Activated CD8-positive, alpha-beta memory T cell treated with anti-CD3 and anti-CD28 coated beads, Interleukin-2, amount 50 U/mL, for 24 hours (primary cell): ENCODE results near the gene MAST4.
"Not testable (repeated sequence)": the region's sequence is repeated elsewhere in the genome, so short reads cannot be mapped to it uniquely, and the experiment has no call there.

Source experiments
- DNase-seq: peaks from one replicate; pipeline ENCODE4 v3.0.0-alpha.2; 2020; ENCODE audit errors: extremely low read depth

The MAST4 gene

DNA sequence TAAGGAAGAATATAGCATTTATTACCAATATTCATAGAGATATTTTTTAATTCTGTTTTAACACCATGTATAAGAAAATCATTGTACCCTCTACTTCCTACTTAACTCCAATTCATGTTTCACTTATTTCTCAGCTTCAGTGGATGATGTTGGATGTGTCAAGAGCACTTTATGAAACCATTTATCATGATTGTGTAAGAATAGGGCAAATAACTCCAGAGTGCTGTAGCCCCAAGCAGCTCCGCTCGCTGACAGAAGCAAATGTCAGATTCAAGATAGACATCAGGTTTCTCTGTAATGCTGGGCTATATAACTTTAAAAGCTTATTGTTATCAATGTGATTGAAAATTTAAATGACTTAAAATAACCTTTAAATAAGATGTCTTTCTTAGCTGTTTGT is 50.4 kb downstream of the MAST4 start:
- no peak for DNase-seq

DNA sequence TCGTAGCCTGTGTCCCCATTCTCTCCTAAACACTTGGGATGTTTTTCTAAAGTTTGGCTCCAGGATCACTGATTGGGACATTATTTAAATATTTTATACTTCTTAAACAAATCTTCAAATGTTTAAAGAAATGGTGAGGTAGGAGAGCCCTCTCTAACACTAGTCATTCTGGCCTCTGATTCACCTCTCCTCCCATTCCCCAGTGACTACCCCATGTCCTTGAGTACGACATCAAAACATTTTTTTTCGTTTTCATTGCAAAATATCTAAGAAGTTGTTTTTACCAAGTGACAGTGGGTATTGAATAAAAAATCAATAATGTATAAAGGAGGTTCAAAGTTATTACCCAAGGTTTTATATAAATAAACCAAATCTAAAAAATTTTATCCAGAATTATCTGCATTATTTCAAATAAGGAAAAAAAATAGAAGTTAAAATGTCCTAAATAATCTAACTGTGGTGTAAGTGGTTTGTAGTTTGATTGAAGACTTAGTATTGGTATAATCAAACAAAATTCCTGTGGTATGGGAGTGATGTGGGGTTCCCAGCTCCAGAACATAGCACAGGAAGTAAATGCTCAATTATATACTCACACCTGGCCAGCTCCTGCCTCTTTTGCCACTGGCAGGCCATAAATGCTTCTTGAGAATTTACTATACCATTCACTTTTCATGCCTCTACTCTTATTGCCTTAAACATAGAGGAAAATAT is 51.1 kb downstream of the MAST4 start:
- DNase-seq, result no peak

DNA sequence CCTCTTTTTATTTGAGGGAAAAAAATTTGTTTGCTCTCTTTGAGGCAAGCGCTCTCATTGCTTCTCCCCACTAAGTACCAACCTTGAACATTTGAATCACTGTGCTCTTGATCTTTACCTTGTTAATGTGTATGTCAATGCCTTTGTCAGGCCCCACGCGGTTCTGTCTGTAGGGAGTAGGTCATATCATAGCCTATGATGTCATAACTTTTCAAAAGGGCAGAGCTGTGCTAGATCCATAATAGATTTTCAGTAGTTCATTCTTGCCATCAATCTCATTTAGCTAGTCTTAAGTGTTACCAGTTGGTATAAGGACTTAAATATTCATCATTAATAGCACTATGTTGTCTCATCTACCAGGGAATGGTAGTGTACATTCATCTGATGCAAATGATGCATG is 56.6 kb downstream of the MAST4 start:
- DNase-seq, result no peak

DNA sequence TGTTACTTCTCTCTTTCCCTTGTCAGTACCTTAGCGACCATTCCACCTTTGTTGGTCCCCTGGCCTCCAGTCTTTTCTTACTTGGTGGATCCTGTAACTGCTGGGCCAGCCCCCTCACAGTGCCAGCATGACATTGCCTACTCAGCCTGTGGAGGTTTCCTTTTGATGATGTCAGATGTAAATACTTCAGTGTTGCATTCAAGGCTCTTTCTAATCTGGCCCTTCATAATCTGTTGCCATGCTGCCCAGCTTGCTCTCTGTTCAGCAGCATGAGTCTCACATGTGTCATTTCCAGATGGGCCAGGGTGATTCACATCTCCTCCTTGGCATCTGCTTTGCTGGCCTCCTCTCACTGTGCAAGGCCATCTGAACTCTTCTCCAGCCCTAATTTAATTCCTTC is 57.1 kb downstream of the MAST4 start:
- DNase-seq, result no peak

DNA sequence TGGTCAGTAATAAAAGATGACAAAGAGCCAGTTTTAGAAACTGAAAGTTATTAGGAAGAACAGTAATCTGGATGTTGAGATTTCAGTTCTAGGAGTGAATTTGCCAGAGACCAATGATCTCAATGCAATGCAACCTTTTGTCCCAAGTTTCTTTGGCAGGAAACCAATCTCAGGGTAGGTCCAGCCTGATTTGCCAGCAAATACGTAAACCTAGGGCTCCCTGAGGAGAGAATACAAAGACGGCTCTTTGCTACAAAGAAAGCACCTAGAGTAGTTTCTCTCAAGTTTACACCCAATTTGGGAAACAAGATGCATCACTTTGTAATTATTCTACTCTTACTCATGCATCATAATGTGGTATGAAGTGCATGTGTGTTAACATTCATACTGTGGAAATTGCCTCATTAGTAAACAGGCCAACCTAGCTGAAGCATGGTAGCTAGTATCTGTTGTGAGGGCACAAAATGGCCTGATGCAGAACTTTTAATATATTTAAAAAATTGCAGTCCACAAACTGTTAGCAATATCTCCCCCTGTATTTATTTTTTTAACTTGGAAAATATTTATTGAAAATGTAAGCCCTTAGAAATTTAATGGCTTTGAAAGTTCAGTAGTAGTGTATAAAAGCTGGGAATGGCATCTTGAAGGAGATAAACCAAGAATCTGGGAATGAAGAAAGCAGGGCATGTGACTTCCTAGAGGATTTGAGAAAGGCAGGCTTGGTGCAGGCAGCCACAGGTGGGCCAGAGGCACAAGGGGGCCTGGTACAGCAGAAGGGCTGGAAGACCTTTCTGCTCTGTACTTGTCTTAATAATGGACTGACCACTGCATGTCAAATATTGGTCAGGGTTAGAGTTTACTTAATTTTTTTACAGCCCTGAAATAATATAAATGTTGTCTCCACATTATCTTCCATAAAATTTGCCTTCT is 59.5 kb downstream of the MAST4 start:
- DNase-seq, result no peak

DNA sequence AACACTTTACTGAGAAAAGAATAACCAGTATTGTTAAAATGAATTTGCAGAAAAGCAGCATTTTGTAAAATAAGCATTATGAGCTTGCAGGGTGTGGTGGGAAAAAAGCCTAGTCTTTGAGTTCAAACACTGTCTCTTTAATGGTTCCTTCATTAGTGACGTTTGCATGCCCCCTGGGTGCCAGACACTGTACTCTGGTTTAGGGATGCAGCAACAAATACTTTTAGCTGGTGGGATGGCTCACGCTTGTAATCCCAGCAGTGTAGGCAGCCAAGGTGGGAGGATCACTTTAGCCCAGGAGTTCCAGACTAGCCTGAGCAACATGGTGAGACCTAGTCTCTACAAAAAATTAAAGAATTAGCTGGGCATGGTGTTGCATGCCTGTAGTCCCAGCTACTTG is 62.3 kb downstream of the MAST4 start:
- no peak for DNase-seq

DNA sequence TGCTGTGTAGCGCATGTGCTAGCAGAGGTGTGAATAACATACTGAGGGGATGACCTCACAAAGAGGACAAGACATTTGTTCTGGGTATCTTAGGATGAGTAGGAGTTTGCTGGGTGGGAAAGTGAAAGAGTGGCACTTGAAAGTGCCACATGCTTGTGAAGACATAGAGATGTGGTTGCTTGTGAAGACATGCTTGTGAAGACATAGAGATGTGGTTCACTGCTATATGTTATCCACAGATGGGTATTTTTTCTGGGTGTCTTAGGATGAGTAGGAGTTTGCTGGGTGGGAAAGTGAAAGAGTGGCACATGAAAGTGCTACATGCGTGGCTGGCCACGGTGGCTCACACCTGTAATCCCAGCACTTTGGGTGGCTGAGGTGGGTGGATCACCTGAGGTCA is 63.6 kb downstream of the MAST4 start:
- DNase-seq, result no peak

DNA sequence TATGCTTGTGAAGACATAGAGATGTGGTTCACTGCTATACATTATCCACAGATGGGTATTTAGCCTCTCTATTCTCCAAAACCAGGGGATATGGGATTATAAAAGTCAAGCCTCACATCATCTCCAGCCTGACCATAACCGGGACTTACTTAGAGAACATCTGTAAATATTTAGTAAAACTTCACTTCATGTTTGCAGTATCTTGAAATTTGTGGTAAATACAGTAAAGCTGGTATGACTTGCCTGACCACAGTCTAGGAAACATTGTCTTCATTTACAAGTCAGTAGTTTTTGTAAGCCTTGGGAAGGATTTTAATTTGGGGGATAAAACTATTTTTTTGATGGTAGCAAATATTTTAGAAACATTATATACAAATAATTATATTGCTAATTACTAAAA is 64.2 kb downstream of the MAST4 start:
- DNase-seq, result no peak

DNA sequence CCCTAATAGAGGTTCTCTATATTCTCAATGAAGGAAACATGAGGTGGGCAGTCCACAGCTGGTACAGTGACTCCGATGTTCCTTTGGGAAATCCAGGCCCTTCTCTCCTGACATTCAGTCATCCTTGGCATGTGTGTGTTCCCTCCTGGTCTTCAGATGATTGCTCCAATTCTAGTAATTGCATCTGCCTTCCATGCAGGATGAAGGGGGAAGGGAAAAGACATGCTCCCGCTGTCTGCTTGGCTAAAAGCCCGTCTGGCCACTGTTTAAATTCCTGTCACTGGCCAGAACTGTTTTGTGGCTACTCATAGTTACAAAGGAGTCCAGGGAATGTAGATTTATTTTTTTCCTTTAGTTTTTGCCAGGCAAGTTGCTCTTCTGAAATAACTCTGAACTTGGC is 65.0 kb downstream of the MAST4 start:
- no peak for DNase-seq

DNA sequence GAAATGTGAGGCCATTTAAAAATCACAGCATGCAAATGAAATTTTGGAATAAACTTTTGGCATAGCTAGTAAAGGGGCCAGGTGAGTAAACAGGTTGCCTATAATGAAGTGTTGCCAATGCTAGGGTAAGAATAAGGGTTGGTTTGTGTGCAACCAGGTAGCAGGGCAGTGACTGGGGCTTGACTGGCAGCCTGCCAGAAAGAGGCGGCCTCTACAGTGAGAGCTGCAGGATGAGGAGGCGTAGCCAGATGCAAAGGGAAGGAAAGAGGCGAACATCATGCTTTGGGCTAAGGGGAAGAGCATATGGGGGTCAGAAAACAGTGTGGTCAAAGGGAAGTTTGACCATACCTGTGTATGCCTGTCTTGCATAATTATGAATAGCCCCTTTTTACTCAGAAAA is 70.6 kb downstream of the MAST4 start:
- no peak for DNase-seq

DNA sequence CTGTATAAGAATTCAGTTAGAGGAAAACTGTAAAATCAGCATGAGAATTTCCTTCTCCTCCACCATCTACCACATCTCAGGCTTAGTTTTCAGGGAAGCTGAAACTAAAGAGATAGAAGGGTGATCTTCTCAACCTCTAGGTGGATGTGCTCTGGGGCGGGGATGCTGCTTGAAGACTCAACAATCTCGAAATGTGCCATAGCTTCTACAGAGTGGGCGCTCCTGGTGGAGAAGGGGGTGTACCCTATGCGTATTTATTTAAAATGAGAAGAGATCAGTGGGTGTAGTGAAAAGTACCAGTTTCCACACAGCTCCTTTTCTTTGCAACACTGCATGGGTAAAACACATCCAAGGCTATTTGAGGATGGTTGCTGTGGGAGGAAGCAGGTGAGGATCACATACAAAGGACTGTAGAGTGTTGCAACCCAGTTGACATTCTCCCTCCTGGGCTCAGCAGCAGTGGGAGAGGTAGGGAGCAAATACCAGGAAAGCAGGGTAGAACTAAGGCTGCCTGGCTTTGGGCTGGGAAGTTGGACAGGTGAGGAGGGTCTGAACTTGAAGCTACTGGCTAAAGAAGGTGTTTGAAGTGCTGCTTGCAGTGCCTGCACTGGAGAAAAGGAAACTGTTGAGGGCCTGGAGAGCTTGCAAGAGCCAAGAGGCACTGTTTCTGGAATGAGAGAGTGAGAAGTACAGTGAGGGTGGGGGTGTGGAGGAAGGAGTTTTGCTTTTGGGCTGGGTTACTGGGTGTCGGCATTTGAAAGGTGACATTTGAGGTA is 73.1 kb downstream of the MAST4 start:
- no peak for DNase-seq

DNA sequence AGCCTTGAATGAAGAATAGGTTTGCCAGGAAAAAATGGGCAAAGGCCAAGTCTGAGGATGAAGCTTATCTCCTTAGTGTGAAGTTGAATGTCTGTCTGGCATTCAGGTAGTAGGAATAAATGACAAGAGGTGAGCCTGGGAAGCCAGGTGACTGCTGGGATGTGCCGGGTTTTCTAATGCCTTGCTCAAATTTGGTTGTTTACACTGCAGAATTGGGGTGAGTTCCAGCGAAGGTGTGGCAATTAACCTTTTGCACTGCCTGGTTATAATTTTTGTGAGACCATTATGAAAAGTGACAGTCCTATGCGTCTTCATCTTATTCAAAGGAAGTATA is 73.6 kb downstream of the MAST4 start:
- DNase-seq, result no peak

DNA sequence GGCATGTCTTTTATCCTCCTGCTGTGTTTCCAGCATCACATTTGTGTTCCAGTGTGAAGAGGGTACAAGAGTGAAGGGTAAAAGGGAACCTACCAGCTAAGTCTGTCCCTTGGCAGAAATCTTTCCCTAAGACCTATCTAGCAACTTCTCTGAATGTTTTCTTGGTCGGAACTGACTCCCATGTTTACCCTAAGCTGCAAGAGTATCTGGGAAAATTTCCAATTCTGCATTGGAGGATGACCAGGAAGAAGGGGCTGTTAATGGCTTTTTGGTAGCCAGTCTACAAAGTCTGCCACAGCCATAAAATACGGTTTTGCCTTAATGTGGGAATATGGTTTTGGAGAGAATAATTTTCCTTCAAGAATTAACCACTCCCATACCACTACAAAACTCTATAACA is 75.1 kb downstream of the MAST4 start:
- no peak for DNase-seq

DNA sequence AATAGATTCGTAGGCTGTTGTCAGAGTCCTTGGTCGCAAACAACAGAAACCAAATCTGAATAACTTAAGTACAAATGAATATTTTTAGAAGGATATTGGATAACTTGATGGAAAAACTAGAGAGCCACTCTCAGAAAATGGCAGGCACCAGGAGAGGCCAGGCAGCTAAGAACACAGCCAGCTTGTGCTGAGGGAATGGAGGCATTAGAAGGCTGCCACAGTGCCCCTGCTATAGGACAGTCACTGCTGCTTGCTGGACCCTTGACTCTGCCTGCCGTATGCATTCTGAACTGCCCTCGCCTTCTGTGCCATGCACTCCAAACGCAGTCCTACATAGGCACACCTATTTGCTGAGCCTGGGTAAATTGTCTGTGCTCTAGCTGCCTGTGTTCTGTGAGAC is 78.6 kb downstream of the MAST4 start:
- DNase-seq, result no peak

DNA sequence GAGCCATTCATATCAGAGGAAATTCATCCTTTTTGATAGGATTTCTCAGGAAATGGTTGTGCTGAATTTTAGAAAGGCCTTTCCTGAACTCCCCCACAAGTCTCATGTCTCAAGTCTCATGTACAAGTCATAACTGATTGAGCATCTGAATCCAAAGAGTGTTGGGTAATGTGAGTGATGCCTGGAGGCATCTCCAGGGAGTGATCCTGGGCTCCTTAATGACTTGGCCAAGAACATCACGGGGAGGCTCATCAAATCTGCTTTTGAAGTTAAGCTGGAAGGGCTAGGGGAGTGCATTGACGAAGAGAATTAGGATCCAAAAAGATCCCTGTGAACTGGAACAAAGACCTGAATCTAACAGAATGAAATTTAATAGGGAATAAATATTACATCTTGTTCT is 79.2 kb downstream of the MAST4 start:
- DNase-seq, result no peak

DNA sequence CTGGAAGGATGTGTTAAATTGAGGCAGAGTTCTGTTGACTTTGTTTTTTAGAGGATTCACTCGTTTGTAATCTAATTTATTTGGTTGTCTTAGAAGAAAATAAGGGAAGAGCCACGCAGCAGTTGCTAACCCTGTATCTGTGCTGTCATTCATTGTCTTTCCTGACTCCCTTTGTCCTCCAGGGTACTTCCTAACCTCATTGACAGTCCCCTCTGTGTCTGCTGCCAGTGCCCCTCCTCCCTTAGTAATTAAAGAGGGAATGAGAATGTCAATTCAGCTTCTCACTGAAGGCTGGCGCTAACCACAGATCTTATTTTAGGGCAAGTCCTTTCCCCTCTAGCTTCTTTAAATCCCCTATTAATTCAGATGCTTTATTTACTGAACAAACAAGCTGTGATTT is 84.0 kb downstream of the MAST4 start:
- no peak for DNase-seq

DNA sequence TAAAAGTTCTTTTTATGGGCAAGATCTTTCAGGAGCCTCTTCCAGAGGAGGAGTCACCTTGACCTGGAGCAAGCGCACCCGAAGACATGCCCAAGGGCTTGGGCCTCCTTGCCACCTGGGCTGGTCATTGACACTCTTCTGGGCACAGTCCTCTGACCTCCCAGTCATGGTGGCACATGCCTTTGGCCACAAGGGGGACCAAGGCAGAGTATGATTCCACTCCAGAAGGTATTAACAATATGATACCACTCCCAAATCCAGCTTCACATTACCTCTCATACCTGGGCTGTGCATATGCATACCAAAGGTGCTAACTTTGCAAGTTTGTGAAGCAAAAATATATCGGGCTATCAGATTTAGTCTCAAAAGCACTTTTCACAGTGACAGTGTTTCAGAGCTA is 84.6 kb downstream of the MAST4 start:
- no peak for DNase-seq

DNA sequence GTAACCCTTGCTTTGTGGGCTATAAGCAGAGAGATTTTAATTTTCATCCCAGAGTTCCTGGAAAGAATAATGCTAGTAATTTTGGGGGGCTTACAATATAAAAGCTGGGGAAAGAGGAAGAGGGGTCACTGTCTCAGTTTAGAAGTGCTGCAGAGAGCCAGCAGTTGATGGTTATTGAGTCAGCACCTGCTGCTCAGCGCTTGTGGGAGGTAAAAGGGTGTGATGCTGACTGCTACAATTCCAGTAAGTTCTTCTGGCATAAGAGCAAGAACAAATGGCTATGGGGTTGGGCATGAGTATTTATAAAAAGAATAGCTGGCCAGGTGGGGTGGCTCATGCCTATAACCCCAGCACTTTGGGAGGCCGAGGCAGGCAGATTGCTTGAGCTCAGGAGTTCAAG is 88.5 kb downstream of the MAST4 start:
- no peak for DNase-seq

DNA sequence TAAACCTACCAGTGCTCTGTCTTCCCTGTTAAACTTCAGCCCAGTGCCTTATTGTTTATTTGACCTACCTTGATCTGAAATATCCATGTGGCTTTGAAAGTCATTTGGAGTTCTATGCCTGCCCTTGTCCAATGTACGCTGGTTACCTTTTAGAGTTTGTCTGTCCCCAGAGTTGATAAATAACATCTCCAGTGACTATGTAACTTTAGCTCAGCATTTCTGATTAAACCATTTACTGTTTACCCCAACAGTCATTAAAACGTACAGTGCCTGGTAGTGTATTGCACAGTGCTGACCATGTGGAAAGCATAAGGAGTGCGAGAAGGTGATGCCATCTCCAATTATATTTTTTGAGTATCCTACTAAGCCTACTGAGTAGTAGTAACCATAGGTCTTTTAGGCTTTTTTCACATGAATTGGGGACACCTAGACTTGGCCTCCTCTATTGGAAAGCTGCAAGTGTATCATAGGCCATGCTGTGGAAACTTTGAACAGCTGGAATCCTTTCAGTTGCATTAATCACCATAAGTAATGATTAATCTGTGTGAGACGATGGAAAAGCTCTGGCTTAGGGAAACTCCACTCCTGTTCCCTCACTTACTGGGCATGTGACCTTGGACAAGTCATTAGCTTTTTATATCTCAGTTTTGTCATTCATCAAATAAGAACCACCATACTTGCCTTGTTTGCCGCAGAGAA is 93.5 kb downstream of the MAST4 start:
- DNase-seq, result no peak

DNA sequence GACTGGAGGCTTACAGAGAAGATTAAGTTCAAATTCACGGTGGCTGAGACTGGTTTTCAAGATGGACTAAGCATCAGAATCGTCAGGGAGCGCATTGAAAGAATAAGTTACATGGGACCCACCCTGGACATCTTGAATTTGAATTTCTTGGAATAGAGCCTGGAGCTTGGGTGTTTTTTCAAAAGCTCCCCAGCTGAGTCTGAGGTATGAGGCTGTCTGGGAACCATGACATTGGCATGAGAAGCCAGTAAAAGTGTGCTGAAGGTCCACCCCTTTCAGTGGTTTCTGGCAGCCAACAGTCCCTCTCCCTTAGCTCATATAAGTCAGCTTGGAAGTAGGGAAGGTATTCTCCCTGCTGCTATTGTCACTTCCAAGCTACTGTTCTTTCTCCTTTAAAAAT is 97.8 kb downstream of the MAST4 start:
- DNase-seq, result no peak

DNA sequence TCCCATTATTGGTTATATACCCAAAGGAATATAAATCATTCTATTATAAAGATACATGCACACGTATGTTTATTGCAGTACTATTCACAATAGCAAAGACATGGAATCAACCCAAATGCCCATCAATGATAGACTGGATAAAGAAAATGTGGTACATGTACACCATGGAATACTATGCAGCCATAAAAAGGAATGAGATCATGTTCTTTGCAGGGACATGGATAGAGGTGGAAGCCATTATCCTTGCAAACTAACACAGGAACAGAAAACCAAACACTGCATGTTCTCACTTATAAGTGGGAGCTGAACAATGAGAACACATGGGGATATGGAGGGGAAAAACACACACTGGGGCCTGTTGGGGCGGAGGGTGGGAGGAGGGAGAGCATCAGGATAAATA is 99.6 kb downstream of the MAST4 start:
- not testable (repeated sequence) for DNase-seq
